CD14-positive monocyte (primary cell): Measurements from ENCODE around the gene CCDC149. TPM values are rescaled to one million over a fixed set of nuclear protein-coding genes. Genes with fewer than 3 reads are reported as not detected.

Experiments used
- DNase-seq, 3 donors: peaks; one replicate each; pipeline ENCODE4 v3.0.0-alpha.2; 2011 to 2022
- H2AFZ ChIP-seq: 2 replicates; pipeline ENCODE4 v1.6.0; 2012; ENCODE audit warnings: mild to moderate bottlenecking, low read depth, low read length, inconsistent platforms; ENCODE audit not compliant: insufficient read depth, poor library complexity, severe bottlenecking
- H3K27ac ChIP-seq, 2 donors: 1 replicate in 1 of 2; 2 replicates in 1 of 2; pipeline ENCODE4 v1.5.1; 2012 to 2013; ENCODE audit warnings: low read length in 2 of 2, control low read depth in 1 of 2, inconsistent platforms in 1 of 2, low read depth in 1 of 2, mild to moderate bottlenecking in 1 of 2
- H3K27me3 ChIP-seq, 2 donors: one replicate each; pipeline versions ENCODE4 v1.6.0 to v1.6.1; 2011 to 2013; ENCODE audit warnings: low read length in 2 of 2; ENCODE audit not compliant: control insufficient read depth in 2 of 2, insufficient read depth in 2 of 2
- H3K36me3 ChIP-seq, 2 donors: replicated peaks in 1 of 2; 1 replicate in 1 of 2; 2 replicates in 1 of 2; pipeline versions ENCODE4 v1.5.1 to v1.6.1; 2012 to 2013; ENCODE audit warnings: low read length in 2 of 2, control low read depth in 1 of 2, inconsistent platforms in 1 of 2, mild to moderate bottlenecking in 1 of 2; ENCODE audit not compliant: insufficient read depth in 2 of 2, control insufficient read depth in 1 of 2
- H3K4me1 ChIP-seq, 2 donors: 1 replicate in 1 of 2; 2 replicates in 1 of 2; pipeline versions ENCODE4 v1.5.1 to v1.6.1; 2012 to 2013; ENCODE audit warnings: low read length in 2 of 2, control low read depth in 1 of 2, inconsistent platforms in 1 of 2, mild to moderate bottlenecking in 1 of 2, moderate library complexity in 1 of 2; ENCODE audit not compliant: insufficient read depth in 2 of 2, control insufficient read depth in 1 of 2
- H3K4me2 ChIP-seq: replicated peaks from 2 replicates; pipeline ENCODE3; 2012; ENCODE audit warnings: low read length, moderate library complexity, mild to moderate bottlenecking; ENCODE audit not compliant: poor library complexity, severe bottlenecking; ENCODE audit errors: extremely low read depth
- H3K4me3 ChIP-seq, 3 experiments: fragments of 200-600 bp in 1 of 3; sonication (generic) in 1 of 3; replicated peaks in 1 of 3; 1 replicate in 2 of 3; 2 replicates in 1 of 3; pipeline ENCODE4 v1.5.1; 2011 to 2013; ENCODE audit warnings: low read length in 3 of 3, mild to moderate bottlenecking in 3 of 3, control low read depth in 2 of 3, low read depth in 2 of 3, inconsistent platforms in 1 of 3, moderate library complexity in 1 of 3
- H3K79me2 ChIP-seq: 2 replicates; pipeline ENCODE4 v1.6.0; 2012; ENCODE audit warnings: mild to moderate bottlenecking, control low read depth, inconsistent platforms, low read length, moderate library complexity; ENCODE audit not compliant: insufficient read depth
- H3K9ac ChIP-seq: 2 replicates; pipeline ENCODE4 v1.6.0; 2017; ENCODE audit warnings: low read length, mild to moderate bottlenecking; ENCODE audit not compliant: insufficient read depth, poor library complexity, severe bottlenecking
- H3K9me3 ChIP-seq, 2 donors: replicated peaks in 1 of 2; 1 replicate in 1 of 2; 2 replicates in 1 of 2; pipeline versions ENCODE4 v1.5.1 to v1.6.1; 2012 to 2013; ENCODE audit warnings: low read length in 2 of 2, control low read depth in 1 of 2; ENCODE audit not compliant: control insufficient read depth in 1 of 2, insufficient read depth in 1 of 2
- H4K20me1 ChIP-seq: 2 replicates; pipeline ENCODE4 v1.6.0; 2012; ENCODE audit warnings: mild to moderate bottlenecking, low read length, control low read depth, moderate library complexity; ENCODE audit not compliant: insufficient read depth
- H3K27ac Mint-ChIP-seq, 7 donors: one replicate each; pipeline ENCODE4 v1.8.0; 2020; ENCODE audit warnings: mild to moderate bottlenecking in 7 of 7, mixed read lengths in 7 of 7, moderate library complexity in 6 of 7, inconsistent platforms in 2 of 7
- H3K27me3 Mint-ChIP-seq, 3 donors: one replicate each; pipeline ENCODE4 v1.8.0; 2021 to 2022; ENCODE audit warnings: low read depth in 3 of 3, mild to moderate bottlenecking in 3 of 3, mixed read lengths in 3 of 3, moderate library complexity in 3 of 3, inconsistent platforms in 1 of 3
- H3K36me3 Mint-ChIP-seq, 2 donors: one replicate each; pipeline ENCODE4 v1.8.0; 2020; ENCODE audit warnings: mixed read lengths in 2 of 2, inconsistent platforms in 1 of 2, mild to moderate bottlenecking in 1 of 2
- H3K4me1 Mint-ChIP-seq: one replicate; pipeline ENCODE4 v1.8.0; 2020; ENCODE audit warnings: mild to moderate bottlenecking, mixed read lengths
- H3K4me3 Mint-ChIP-seq, 2 donors: one replicate each; pipeline ENCODE4 v1.8.0; 2020; ENCODE audit warnings: mild to moderate bottlenecking in 2 of 2, mixed read lengths in 2 of 2, moderate library complexity in 1 of 2
- H3K9me3 Mint-ChIP-seq, 7 donors: one replicate each; pipeline ENCODE4 v1.8.0; 2020 to 2022; ENCODE audit warnings: mixed read lengths in 7 of 7, mild to moderate bottlenecking in 6 of 7, moderate library complexity in 6 of 7, inconsistent platforms in 2 of 7
- CTCF ChIP-seq: fragments of 200-600 bp; IDR thresholded peaks from one replicate; pipeline ENCODE4 v1.8.0; 2022; ENCODE audit warnings: antibody characterized with exemption, mild to moderate bottlenecking
- WGBS: methylation state at CpG from one replicate; pipeline ENCODE4 v1.1.5; 2013; ENCODE audit warnings: missing lambda C conversion rate; ENCODE audit not compliant: insufficient coverage; 5-methylcytosine and 5-hydroxymethylcytosine counted together
- intact Hi-C, 2 donors: fragments of 100-400 bp; cut with micrococcal nuclease; formaldehyde crosslinking; loops; one replicate each; pipeline versions ENCODE4 v1.15.0 to v1.15.1; 2023
- polyA plus RNA-seq, 3 donors: library from polyadenylated mRNA; depleted of rRNA in 1 of 3; unstranded in 2 of 3; stranded (reverse) in 1 of 3; fragments of 300-500 nt in 2 of 3; fragments of >200 nt in 1 of 3; fragmentation: Illumina TruSeq in 2 of 3; gene quantifications; 1 replicate in 2 of 3; 2 replicates in 1 of 3; pipeline ENCODE4 v1.2.3, GENCODE V29; 2012 to 2021

The CCDC149 gene
- polyA plus RNA-seq, 3 donors = 5.5 to 15.8 (median 14.9) TPM

GRCh38 chr4:24927049-24927448 lies 14.2 kb upstream of the CCDC149 start:
- TF ChIP-seq CTCF = no peak
- intact Hi-C loops = loop anchor here in 1 of 2 donors (5.0 kb wide), 1 partner anchor 50 kb away; no protein-coding TSS in a partner anchor
- H3K27me3 ChIP-seq = no peaks in the 10 kb centered on the region
- peak overlapping the region in 1 of 2 donors; percentile 76 for H3K4me3 Mint-ChIP-seq
- H3K9me3 Mint-ChIP-seq = peaks cover 0 to 1% (median 0%) of the 10 kb centered on the region in 7 donors
- peaks cover 52% of the 10 kb centered on the region for H3K4me1 Mint-ChIP-seq
- peak; percentile 44 to 76 (median 72) for DNase-seq
- no peak overlapping the region for H3K9ac ChIP-seq
- H3K4me1 ChIP-seq = peaks cover 49 to 50% of the 10 kb centered on the region in 2 donors
- peak overlapping the region; percentile 32 for H3K4me2 ChIP-seq
- peak overlapping the region in 1 of 3 experiments; percentile 45 for H3K4me3 ChIP-seq
- H3K9me3 ChIP-seq = no peaks in the 10 kb centered on the region
- 14% methylated on average over 1 of the region's 4 CpGs for WGBS
- H3K36me3 Mint-ChIP-seq = peaks cover 0 to 1% of the 10 kb centered on the region in 2 donors
- H3K79me2 ChIP-seq = no peaks in the 10 kb centered on the region
- H3K36me3 ChIP-seq = no peaks in the 10 kb centered on the region
- H2AFZ ChIP-seq = peak overlapping the region; percentile 39
- peak overlapping the region; percentile 45 to 86 (median 80) for H3K27ac Mint-ChIP-seq
- no peaks in the 10 kb centered on the region for H4K20me1 ChIP-seq
- peak overlapping the region; percentile 1 to 58 for H3K27ac ChIP-seq
- H3K27me3 Mint-ChIP-seq = peaks cover 0 to 4% (median 2%) of the 10 kb centered on the region in 3 donors

- Histone ChIP-seq H2AFZ (no peak overlapping the region), H3K79me2 (no peaks in the 10 kb centered on the region), H4K20me1 (no peaks in the 10 kb centered on the region), H3K9me3 (peaks cover 0 to 6% of the 10 kb centered on the region in 2 donors), H3K4me3 (no peak overlapping the region), H3K4me1 (peaks cover 32 to 33% of the 10 kb centered on the region in 2 donors), H3K36me3 (no peaks in the 10 kb centered on the region), H3K27me3 (no peaks in the 10 kb centered on the region), H3K4me2 (no peak overlapping the region), H3K9ac (no peak overlapping the region), H3K27ac (no peak overlapping the region)
- H3K9me3 Mint-ChIP-seq = peaks cover 0 to 13% (median 6%) of the 10 kb centered on the region in 7 donors
- peaks cover 0 to 4% (median 0%) of the 10 kb centered on the region in 3 donors for H3K27me3 Mint-ChIP-seq
- 100% methylated on average over 2 of the region's 3 CpGs for WGBS
- TF ChIP-seq CTCF = no peak
- intact Hi-C loops = no loop called here
- H3K36me3 Mint-ChIP-seq = no peaks in the 10 kb centered on the region
- no peak for DNase-seq
- no peak overlapping the region for H3K27ac Mint-ChIP-seq
- no peak overlapping the region for H3K4me3 Mint-ChIP-seq
- peaks cover 37% of the 10 kb centered on the region for H3K4me1 Mint-ChIP-seq
These were observed 11.5 kb upstream of the CCDC149 start for GRCh38 chr4:24924309-24924781.
